K562 (cell line): ENCODE data around the gene PTCH2. TPM values are rescaled to one million over a fixed set of nuclear protein-coding genes. Genes with fewer than 3 reads are reported as not detected.

ENCODE experiments used
- ADNP ChIP-seq: fragments of 200-800 bp; sonication (Bioruptor generic); IDR thresholded peaks from 2 replicates; pipeline ENCODE4 v1.6.1; 2016; ENCODE audit warnings: missing genetic modification characterization, missing compliant biosample characterization
- CTBP1 ChIP-seq: fragments of 450-650 bp; IDR thresholded peaks from 2 replicates; pipeline ENCODE4 v1.6.1; 2016; ENCODE audit warnings: borderline replicate concordance
- HMBOX1 ChIP-seq: sonication (generic); IDR thresholded peaks from 2 replicates; pipeline ENCODE4 v1.6.1; 2016
- NCOA2 ChIP-seq, 2 experiments: fragments of 450-650 bp; IDR thresholded peaks; 2 replicates each; pipeline ENCODE4 v1.6.1; 2018; ENCODE audit warnings: mild to moderate bottlenecking in 2 of 2, moderate library complexity in 1 of 2; ENCODE audit not compliant: partially characterized antibody in 2 of 2
- PRDM10 ChIP-seq: fragments of 450-650 bp; IDR thresholded peaks from 2 replicates; pipeline ENCODE4 v1.6.1; 2018; ENCODE audit not compliant: partially characterized antibody
- SAFB2 ChIP-seq: fragments of 200-400 bp; formaldehyde crosslinking; IDR thresholded peaks from 2 replicates; pipeline ENCODE4 v1.6.1; 2018; ENCODE audit warnings: borderline replicate concordance, low read length, low read depth, moderate library complexity; ENCODE audit not compliant: severe bottlenecking
- SIRT6 ChIP-seq: IDR thresholded peaks from one replicate; pipeline ENCODE4 v1.6.1; 2012; ENCODE audit warnings: low read depth, mild to moderate bottlenecking, control low read depth, inconsistent platforms, low read length, moderate library complexity
- SNRNP70 ChIP-seq: fragments of 200-400 bp; formaldehyde crosslinking; optimal IDR thresholded peaks from 2 replicates; pipeline ENCODE3; 2017; ENCODE audit warnings: low read depth, low read length
- TBL1XR1 ChIP-seq, 2 experiments: IDR thresholded peaks; 2 replicates each; pipeline ENCODE4 v1.6.1; 2012; ENCODE audit warnings: improper control_type of control experiment in 2 of 2, low read length in 2 of 2, mild to moderate bottlenecking in 1 of 2
- TCF3 ChIP-seq: sonication (generic); formaldehyde crosslinking; IDR thresholded peaks from 2 replicates; pipeline ENCODE4 v1.4.0; 2020; ENCODE audit warnings: mild to moderate bottlenecking, missing genetic modification reagents
- TSHZ1 ChIP-seq: fragments of 250-450 bp; sonication (Bioruptor Pico); IDR thresholded peaks from 2 replicates; pipeline ENCODE4 v1.4.0; 2020; ENCODE audit warnings: mild to moderate bottlenecking, moderate library complexity
- U2AF2 ChIP-seq: fragments of 200-400 bp; formaldehyde crosslinking; optimal IDR thresholded peaks from 2 replicates; pipeline ENCODE3; 2017; ENCODE audit warnings: low read depth, mild to moderate bottlenecking, low read length
- ZFP36 ChIP-seq: fragments of 150-350 bp; IDR thresholded peaks from 2 replicates; pipeline ENCODE4 v1.6.1; 2018; ENCODE audit warnings: low read length, low read depth; ENCODE audit not compliant: partially characterized antibody
- ZNF174 ChIP-seq: fragments of 250-450 bp; sonication (Bioruptor Pico); IDR thresholded peaks from 2 replicates; pipeline ENCODE4 v1.4.0; 2020; ENCODE audit warnings: mild to moderate bottlenecking
- ZNF384 ChIP-seq: IDR thresholded peaks from 2 replicates; pipeline ENCODE4 v1.6.1; 2012; ENCODE audit warnings: low read depth, low read length, improper control_type of control experiment
- ZNF436 ChIP-seq: fragments of 250-450, 450-650 bp; sonication (Bioruptor Pico); formaldehyde crosslinking; IDR thresholded peaks from 2 replicates; pipeline ENCODE4 v1.7.0; 2020; ENCODE audit warnings: mild to moderate bottlenecking
- polyA plus RNA-seq, 8 experiments: library from polyadenylated mRNA; depleted of rRNA in 4 of 8; stranded (reverse) in 5 of 8; unstranded in 3 of 8; fragments of >200 nt; fragmentation: Nextera tagmentation in 2 of 8; fragmentation: Illumina TruSeq in 1 of 8; extraction: Ambion mirVana in 2 of 8; extraction: Trizol in 1 of 8; gene quantifications; 2 replicates each; pipeline versions ENCODE4 v1.2.1 to v1.2.3, GENCODE V29; 2011 to 2014; ENCODE audit warnings: inconsistent platforms in 1 of 8, missing spikeins in 1 of 8
- total RNA-seq, 7 experiments: library from RNA; depleted of rRNA in 6 of 7; stranded (reverse); fragments of >200 nt in 6 of 7; fragmentation: Illumina TruSeq in 2 of 7; extraction: Trizol in 2 of 7; gene quantifications; 2 replicates each; pipeline versions ENCODE4 v1.2.1 to v1.2.3, GENCODE V29; 2011 to 2021; ENCODE audit warnings: low replicate concordance in 1 of 7
- TF ChIP-seq, protein P1 (sequence below): sonication (generic); formaldehyde crosslinking; IDR thresholded peaks from 2 replicates; pipeline ENCODE4 v1.8.0; 2022; ENCODE audit warnings: mild to moderate bottlenecking, missing genetic modification reagents

PTCH2 gene
- total and polyA plus RNA-seq, 9 of the 15 experiments (the other 6 are each of a cell fraction or from before 2014, with no cell fraction given) = 0.15 to 27.3 (median 0.48) TPM; not detected in 1

- TF ChIP-seq TSHZ1 (CRISPR knock-in tag) (no peak), SIRT6 (no peak), ZNF436 (CRISPR knock-in tag) (no peak), U2AF2 (no peak), CTBP1 (peak; percentile 77), ADNP (tag) (no peak), HMBOX1 (no peak), ZNF384 (peak; percentile 64), ZNF174 (CRISPR knock-in tag) (no peak), ZFP36 (no peak), TCF3 (CRISPR knock-in tag) (peak; percentile 74), TBL1XR1 (IDR thresholded peaks at IDR 0.05; ENCODE audit: low read length in 2 of 2) (no peak), PRDM10 (no peak), SNRNP70 (no peak), SAFB2 (no peak), NCOA2 (IDR thresholded peaks at IDR 0.05; ENCODE audit: partially characterized antibody in 2 of 2) (no peak)
- TF ChIP-seq, protein P1, sequence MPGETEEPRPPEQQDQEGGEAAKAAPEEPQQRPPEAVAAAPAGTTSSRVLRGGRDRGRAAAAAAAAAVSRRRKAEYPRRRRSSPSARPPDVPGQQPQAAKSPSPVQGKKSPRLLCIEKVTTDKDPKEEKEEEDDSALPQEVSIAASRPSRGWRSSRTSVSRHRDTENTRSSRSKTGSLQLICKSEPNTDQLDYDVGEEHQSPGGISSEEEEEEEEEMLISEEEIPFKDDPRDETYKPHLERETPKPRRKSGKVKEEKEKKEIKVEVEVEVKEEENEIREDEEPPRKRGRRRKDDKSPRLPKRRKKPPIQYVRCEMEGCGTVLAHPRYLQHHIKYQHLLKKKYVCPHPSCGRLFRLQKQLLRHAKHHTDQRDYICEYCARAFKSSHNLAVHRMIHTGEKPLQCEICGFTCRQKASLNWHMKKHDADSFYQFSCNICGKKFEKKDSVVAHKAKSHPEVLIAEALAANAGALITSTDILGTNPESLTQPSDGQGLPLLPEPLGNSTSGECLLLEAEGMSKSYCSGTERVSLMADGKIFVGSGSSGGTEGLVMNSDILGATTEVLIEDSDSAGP (CRISPR knock-in tag) = no peak
These were observed 7.0 kb downstream of the PTCH2 start (continued) for GRCh38 chr1:44835738-44836675.
